Stimulated activated CD8-positive, alpha-beta memory T cell treated with anti-CD3 and anti-CD28 coated beads, Interleukin-12 subunit alpha, Interleukin-12 subunit beta, amount 100 ng/mL, for 24 hours (primary cell): Measurements from ENCODE around the gene SMG9.

Source experiments
- DNase-seq: peaks from one replicate; pipeline ENCODE4 v3.0.0-alpha.2; 2020; ENCODE audit errors: extremely low read depth

Gene SMG9

GRCh38 chr19:43724896-43725295 lies 29.9 kb downstream of the SMG9 start:
- DNase-seq: no peak

- DNase-seq: no peak
Measured at GRCh38 chr19:43723588-43723987, 31.2 kb downstream of the SMG9 start.

GRCh38 chr19:43721469-43722048 lies 33.2 kb downstream of the SMG9 start:
- DNase-seq: no peak

- DNase-seq: no peak
Measured at GRCh38 chr19:43720936-43721335, 33.8 kb downstream of the SMG9 start.

- DNase-seq: no peak
Measured at GRCh38 chr19:43719918-43720317, 34.8 kb downstream of the SMG9 start.

GRCh38 chr19:43719378-43719868 lies 35.3 kb downstream of the SMG9 start:
- DNase-seq: no peak

- no peak for DNase-seq
Measured at GRCh38 chr19:43718627-43719377, 36.0 kb downstream of the SMG9 start.

GRCh38 chr19:43715776-43716175 lies 39.0 kb downstream of the SMG9 start, which contains the start of gene IRGC:
IRGC (plus strand) TSS chr19:43716076; CDS start chr19:43718559, 2,483 bp downstream.
- DNase-seq: no peak

GRCh38 chr19:43713208-43713607 lies 41.6 kb downstream of the SMG9 start:
- no peak for DNase-seq

GRCh38 chr19:43711751-43712355 lies 42.9 kb downstream of the SMG9 start:
- DNase-seq: no peak

GRCh38 chr19:43708716-43709115 lies 46.0 kb downstream of the SMG9 start:
- DNase-seq: no peak

- no peak for DNase-seq
Measured at GRCh38 chr19:43707158-43707712, 47.5 kb downstream of the SMG9 start.

- no peak for DNase-seq
Measured at GRCh38 chr19:43705729-43706128, 49.0 kb downstream of the SMG9 start.

GRCh38 chr19:43704002-43704705 lies 50.6 kb downstream of the SMG9 start:
- no peak for DNase-seq

GRCh38 chr19:43700395-43701000 lies 54.3 kb downstream of the SMG9 start:
- no peak for DNase-seq

- no peak for DNase-seq
Measured at GRCh38 chr19:43699506-43700394, 55.0 kb downstream of the SMG9 start.

GRCh38 chr19:43697295-43697694 lies 57.5 kb downstream of the SMG9 start:
- DNase-seq: no peak

- no peak for DNase-seq
Measured at GRCh38 chr19:43695985-43696704, 58.6 kb downstream of the SMG9 start.

GRCh38 chr19:43694553-43694952 lies 60.2 kb downstream of the SMG9 start:
- DNase-seq: no peak

GRCh38 chr19:43692877-43693276 lies 61.9 kb downstream of the SMG9 start:
- no peak for DNase-seq
